ENCODE results near the gene CHAD.

DNA sequence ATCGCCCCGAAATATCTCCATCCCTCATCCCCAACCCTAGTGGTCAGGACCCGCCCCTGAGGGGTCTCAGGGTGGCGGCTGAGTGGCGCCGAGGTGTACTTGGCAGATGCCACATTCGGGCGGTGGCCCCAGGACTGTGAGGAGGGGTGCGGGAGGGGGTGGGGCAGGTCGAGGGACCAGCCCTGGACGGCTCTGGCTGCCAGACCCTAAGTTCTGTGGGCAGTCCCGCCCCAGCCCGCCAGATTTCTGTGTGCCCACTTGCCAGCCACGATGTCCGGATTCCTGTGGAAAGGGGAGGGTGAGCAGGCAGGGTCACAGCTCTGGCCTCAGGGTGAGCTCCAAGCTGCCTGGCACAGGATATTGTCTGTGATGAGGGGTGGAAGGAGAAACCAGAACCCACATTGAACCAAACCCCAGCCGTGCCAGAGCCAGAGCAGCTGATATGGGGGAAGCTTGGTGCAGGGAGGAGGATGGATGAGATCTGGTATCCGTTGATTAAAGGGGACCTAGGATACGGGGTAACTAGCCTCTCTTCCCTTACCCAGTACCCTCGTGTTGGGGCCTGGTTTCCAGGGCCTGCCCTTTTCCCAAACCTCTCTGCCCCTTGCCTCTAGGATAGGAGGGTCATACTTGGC, 1.1 kb upstream of the CHAD start:
- TF ChIP-seq, protein P1, sequence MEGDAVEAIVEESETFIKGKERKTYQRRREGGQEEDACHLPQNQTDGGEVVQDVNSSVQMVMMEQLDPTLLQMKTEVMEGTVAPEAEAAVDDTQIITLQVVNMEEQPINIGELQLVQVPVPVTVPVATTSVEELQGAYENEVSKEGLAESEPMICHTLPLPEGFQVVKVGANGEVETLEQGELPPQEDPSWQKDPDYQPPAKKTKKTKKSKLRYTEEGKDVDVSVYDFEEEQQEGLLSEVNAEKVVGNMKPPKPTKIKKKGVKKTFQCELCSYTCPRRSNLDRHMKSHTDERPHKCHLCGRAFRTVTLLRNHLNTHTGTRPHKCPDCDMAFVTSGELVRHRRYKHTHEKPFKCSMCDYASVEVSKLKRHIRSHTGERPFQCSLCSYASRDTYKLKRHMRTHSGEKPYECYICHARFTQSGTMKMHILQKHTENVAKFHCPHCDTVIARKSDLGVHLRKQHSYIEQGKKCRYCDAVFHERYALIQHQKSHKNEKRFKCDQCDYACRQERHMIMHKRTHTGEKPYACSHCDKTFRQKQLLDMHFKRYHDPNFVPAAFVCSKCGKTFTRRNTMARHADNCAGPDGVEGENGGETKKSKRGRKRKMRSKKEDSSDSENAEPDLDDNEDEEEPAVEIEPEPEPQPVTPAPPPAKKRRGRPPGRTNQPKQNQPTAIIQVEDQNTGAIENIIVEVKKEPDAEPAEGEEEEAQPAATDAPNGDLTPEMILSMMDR (conservative IDR thresholded peaks at IDR 0.05 in 1 of 2, IDR thresholded peaks at IDR 0.05 in 1 of 2; ENCODE audit: extremely low read depth in 1 of 2, insufficient read depth in 1 of 2, low read depth in 1 of 2, low read length in 2 of 2) = no peak
- no peak for TF ChIP-seq EZH2 (IDR thresholded peaks at IDR 0.05; ENCODE audit: borderline replicate concordance, low read length)
